ENCODE measurements around the gene NPTN. TPM values are rescaled to one million over a fixed set of nuclear protein-coding genes. Genes with fewer than 3 reads are reported as not detected.

Gene NPTN
- polyA plus RNA-seq, 2 of the 4 experiments (the other 2 are of a cell fraction): 150 to 201 TPM

DNA sequence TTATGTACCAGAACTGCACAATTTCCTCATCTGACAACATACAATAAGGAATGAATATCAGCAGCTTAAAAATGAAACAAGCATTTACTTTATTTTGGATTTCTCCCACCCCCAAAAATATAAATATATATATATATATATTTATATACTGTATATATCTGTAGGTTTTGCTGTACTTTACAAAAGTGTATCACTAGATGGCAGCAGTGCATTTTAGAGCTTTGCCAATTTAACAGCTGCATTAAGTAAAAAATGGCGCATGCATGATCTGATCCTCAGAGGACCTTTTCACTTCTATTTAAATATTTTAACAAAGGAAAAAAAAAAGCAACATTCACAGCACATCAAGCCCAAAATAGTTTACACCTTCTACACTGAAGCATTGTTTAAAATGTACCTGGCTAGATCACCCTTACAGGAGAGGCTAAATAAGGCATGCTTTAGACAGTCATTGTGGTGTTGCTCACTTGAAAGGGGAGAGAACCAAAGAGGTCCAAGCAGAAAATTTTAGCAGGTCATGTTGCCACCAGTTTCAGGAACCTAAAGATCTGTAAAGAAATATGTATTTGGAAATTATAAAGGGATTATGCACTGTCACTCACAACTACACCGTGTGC, 72.6 kb downstream of the NPTN start:
- Histone ChIP-seq H3K4me3 (no peak overlapping the region), H3K9me3 (no peaks in the 10 kb centered on the region), H3K27ac (no peak overlapping the region), H3K4me1 (0 out of 3 replicates have a peak, but pooled peaks cover 6% of the 10 kb centered on the region), H3K4me2 (no peak overlapping the region)
- ATAC-seq (peak; percentile 74 to 88; a peak in 5 of 6 replicates), DNase-seq (ENCODE audit: low read depth in 1 of 2, low spot score in 1 of 2) (peak; percentile 30 to 80), FAIRE-seq (no peak)
- WGBS (ENCODE audit: missing lambda C conversion rate): 79% methylated on average over 2 of the region's 2 CpGs
- TF ChIP-seq RAD21 (conservative IDR thresholded peaks at IDR 0.05 in 1 of 2, IDR thresholded peaks at IDR 0.05 in 1 of 2) (peak; percentile 83 to 88), SMC3 (IDR thresholded peaks at IDR 0.05) (peak; percentile 79), CBX2 (IDR thresholded peaks at IDR 0.05; ENCODE audit: borderline replicate concordance, low read depth) (no peak), JUNB (IDR thresholded peaks at IDR 0.05) (no peak), RARB (CRISPR knock-in tag; IDR thresholded peaks at IDR 0.05) (no peak), MAZ (IDR thresholded peaks at IDR 0.05; ENCODE audit: borderline replicate concordance, low read depth, low read length) (no peak), BHLHE40 (IDR thresholded peaks at IDR 0.05; ENCODE audit: low read depth, low read length) (no peak), MAFK (IDR thresholded peaks at IDR 0.05; ENCODE audit: partially characterized antibody) (no peak), SREBF2 (IDR thresholded peaks at IDR 0.05) (no peak)
- TF ChIP-seq, protein P1, sequence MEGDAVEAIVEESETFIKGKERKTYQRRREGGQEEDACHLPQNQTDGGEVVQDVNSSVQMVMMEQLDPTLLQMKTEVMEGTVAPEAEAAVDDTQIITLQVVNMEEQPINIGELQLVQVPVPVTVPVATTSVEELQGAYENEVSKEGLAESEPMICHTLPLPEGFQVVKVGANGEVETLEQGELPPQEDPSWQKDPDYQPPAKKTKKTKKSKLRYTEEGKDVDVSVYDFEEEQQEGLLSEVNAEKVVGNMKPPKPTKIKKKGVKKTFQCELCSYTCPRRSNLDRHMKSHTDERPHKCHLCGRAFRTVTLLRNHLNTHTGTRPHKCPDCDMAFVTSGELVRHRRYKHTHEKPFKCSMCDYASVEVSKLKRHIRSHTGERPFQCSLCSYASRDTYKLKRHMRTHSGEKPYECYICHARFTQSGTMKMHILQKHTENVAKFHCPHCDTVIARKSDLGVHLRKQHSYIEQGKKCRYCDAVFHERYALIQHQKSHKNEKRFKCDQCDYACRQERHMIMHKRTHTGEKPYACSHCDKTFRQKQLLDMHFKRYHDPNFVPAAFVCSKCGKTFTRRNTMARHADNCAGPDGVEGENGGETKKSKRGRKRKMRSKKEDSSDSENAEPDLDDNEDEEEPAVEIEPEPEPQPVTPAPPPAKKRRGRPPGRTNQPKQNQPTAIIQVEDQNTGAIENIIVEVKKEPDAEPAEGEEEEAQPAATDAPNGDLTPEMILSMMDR (IDR thresholded peaks at IDR 0.05): peak; percentile 87
- TF ChIP-seq, protein P2, sequence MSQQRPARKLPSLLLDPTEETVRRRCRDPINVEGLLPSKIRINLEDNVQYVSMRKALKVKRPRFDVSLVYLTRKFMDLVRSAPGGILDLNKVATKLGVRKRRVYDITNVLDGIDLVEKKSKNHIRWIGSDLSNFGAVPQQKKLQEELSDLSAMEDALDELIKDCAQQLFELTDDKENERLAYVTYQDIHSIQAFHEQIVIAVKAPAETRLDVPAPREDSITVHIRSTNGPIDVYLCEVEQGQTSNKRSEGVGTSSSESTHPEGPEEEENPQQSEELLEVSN (IDR thresholded peaks at IDR 0.05; ENCODE audit: borderline replicate concordance, low read depth): no peak
- TF ChIP-seq, protein P3, sequence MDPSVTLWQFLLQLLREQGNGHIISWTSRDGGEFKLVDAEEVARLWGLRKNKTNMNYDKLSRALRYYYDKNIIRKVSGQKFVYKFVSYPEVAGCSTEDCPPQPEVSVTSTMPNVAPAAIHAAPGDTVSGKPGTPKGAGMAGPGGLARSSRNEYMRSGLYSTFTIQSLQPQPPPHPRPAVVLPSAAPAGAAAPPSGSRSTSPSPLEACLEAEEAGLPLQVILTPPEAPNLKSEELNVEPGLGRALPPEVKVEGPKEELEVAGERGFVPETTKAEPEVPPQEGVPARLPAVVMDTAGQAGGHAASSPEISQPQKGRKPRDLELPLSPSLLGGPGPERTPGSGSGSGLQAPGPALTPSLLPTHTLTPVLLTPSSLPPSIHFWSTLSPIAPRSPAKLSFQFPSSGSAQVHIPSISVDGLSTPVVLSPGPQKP (IDR thresholded peaks at IDR 0.05; ENCODE audit: low read depth, low read length): no peak
- ChIA-PET CTCF (interaction anchor here (0.6 to 13.8 kb wide), 39 partner anchors 9 to 347 kb away, joined by 3 to 211 read pairs (median 4); partner anchors contain the start of gene NPTN), POLR2A (interaction anchor here (0.9 to 1.1 kb wide), 2 partner anchors 73 to 140 kb away, joined by 3 to 5 read pairs; partner anchors contain the start of gene NPTN)

DNA sequence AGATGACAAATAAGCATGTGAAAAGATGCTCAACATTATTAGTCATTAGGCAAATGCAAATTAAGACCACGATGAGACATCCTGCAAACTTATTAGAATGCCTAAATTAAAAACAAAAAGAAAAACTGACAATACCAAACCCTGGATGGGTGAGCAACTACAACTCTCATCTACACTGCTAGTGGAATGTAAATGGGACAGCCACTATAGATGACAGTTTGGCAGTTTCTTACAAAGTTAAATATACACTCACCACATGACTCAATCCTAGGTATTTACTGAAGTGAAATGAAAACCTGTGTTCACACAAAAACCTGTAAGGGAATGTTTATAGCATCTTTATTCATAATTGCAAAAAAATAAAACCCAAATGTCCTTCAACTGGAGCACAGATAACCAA, 74.7 kb downstream of the NPTN start:
- Histone ChIP-seq H3K4me2 (no peak overlapping the region), H3K27ac (no peak overlapping the region), H3K9me3 (no peaks in the 10 kb centered on the region), H3K4me3 (no peak overlapping the region), H3K4me1 (no peaks in the 10 kb centered on the region)
- ChIA-PET CTCF (interaction anchor here (1.0 to 13.8 kb wide), 4 partner anchors 78 to 286 kb away, joined by 3 to 211 read pairs (median 31); partner anchors contain the start of gene NPTN), POLR2A (no interaction called here)
- FAIRE-seq: peak; percentile 39
- no peak for DNase-seq (ENCODE audit: low read depth in 1 of 2, low spot score in 1 of 2)
- ATAC-seq: no peak
- no peak for TF ChIP-seq TFCP2L1 (CRISPR knock-in tag; IDR thresholded peaks at IDR 0.05)
- TF ChIP-seq POLR2AphosphoS2 (conservative IDR thresholded peaks at IDR 0.05; ENCODE audit: low read length): no peak
- no peak for TF ChIP-seq ZSCAN20 (CRISPR knock-in tag; IDR thresholded peaks at IDR 0.05)
- no peak for TF ChIP-seq CHD2 (IDR thresholded peaks at IDR 0.05; ENCODE audit: low read length, partially characterized antibody)
- TF ChIP-seq, protein P4, sequence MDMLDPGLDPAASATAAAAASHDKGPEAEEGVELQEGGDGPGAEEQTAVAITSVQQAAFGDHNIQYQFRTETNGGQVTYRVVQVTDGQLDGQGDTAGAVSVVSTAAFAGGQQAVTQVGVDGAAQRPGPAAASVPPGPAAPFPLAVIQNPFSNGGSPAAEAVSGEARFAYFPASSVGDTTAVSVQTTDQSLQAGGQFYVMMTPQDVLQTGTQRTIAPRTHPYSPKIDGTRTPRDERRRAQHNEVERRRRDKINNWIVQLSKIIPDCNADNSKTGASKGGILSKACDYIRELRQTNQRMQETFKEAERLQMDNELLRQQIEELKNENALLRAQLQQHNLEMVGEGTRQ (IDR thresholded peaks at IDR 0.05): no peak
- no peak for TF ChIP-seq TP53 (CRISPR knock-in tag; IDR thresholded peaks at IDR 0.05)
- WGBS (ENCODE audit: missing lambda C conversion rate): 83% methylated on average over 1 of the region's 1 CpG

DNA sequence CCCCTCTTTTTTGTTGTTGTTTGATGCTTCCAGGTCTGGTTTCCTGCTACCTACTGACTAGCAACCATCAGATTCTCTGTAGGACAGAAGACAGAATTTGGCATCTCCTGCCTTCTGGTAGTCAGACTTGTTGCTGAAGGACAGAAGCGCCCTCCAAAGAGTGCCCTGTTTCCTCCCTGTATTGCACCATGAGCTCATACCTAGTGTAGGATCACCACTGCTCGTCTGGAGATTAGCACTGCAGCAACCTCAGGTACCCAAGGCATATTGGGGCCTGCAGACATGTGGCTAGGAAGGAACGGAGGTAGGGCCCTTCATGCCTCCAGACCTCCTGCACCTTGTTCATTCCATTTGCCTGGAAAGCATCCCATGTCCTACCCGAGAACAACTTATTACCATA, 78.1 kb downstream of the NPTN start:
- ChIA-PET POLR2A (no interaction called here), CTCF (interaction anchor here (0.6 to 2.6 kb wide), 5 partner anchors 68 to 349 kb away, joined by 3 to 18 read pairs (median 4); no protein-coding TSS in a partner anchor)
- no peak overlapping the region for H3K4me3 ChIP-seq
- FAIRE-seq: no peak
- no peak overlapping the region for H3K4me2 ChIP-seq
- no peak for DNase-seq (ENCODE audit: low read depth in 1 of 2, low spot score in 1 of 2)
- no peak for ATAC-seq
- no peaks in the 10 kb centered on the region for H3K4me1 ChIP-seq
- no peak overlapping the region for H3K27ac ChIP-seq
- H3K9me3 ChIP-seq: no peaks in the 10 kb centered on the region
- WGBS (ENCODE audit: missing lambda C conversion rate): 91% methylated on average over 4 of the region's 4 CpGs
- TF ChIP-seq TP53 (CRISPR knock-in tag; IDR thresholded peaks at IDR 0.05): no peak
- TF ChIP-seq, protein P5, sequence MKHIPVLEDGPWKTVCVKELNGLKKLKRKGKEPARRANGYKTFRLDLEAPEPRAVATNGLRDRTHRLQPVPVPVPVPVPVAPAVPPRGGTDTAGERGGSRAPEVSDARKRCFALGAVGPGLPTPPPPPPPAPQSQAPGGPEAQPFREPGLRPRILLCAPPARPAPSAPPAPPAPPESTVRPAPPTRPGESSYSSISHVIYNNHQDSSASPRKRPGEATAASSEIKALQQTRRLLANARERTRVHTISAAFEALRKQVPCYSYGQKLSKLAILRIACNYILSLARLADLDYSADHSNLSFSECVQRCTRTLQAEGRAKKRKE (CRISPR knock-in tag; IDR thresholded peaks at IDR 0.05; ENCODE audit: low read depth): no peak
- TF ChIP-seq, protein P4 (IDR thresholded peaks at IDR 0.05): no peak
- no peak for TF ChIP-seq MAZ (IDR thresholded peaks at IDR 0.05; ENCODE audit: borderline replicate concordance, low read depth, low read length)
- TF ChIP-seq, protein P6, sequence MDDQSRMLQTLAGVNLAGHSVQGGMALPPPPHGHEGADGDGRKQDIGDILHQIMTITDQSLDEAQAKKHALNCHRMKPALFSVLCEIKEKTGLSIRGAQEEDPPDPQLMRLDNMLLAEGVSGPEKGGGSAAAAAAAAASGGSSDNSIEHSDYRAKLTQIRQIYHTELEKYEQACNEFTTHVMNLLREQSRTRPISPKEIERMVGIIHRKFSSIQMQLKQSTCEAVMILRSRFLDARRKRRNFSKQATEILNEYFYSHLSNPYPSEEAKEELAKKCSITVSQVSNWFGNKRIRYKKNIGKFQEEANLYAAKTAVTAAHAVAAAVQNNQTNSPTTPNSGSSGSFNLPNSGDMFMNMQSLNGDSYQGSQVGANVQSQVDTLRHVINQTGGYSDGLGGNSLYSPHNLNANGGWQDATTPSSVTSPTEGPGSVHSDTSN (IDR thresholded peaks at IDR 0.05): no peak
- TF ChIP-seq, protein P7, sequence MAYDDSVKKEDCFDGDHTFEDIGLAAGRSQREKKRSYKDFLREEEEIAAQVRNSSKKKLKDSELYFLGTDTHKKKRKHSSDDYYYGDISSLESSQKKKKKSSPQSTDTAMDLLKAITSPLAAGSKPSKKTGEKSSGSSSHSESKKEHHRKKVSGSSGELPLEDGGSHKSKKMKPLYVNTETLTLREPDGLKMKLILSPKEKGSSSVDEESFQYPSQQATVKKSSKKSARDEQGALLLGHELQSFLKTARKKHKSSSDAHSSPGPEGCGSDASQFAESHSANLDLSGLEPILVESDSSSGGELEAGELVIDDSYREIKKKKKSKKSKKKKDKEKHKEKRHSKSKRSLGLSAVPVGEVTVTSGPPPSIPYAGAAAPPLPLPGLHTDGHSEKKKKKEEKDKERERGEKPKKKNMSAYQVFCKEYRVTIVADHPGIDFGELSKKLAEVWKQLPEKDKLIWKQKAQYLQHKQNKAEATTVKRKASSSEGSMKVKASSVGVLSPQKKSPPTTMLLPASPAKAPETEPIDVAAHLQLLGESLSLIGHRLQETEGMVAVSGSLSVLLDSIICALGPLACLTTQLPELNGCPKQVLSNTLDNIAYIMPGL (CRISPR knock-in tag; IDR thresholded peaks at IDR 0.05; ENCODE audit: borderline replicate concordance): no peak
- TF ChIP-seq HOXA7 (CRISPR knock-in tag; IDR thresholded peaks at IDR 0.05): no peak

All from A549 (cell line).